ENCODE measurements around the gene RLF.

DNA sequence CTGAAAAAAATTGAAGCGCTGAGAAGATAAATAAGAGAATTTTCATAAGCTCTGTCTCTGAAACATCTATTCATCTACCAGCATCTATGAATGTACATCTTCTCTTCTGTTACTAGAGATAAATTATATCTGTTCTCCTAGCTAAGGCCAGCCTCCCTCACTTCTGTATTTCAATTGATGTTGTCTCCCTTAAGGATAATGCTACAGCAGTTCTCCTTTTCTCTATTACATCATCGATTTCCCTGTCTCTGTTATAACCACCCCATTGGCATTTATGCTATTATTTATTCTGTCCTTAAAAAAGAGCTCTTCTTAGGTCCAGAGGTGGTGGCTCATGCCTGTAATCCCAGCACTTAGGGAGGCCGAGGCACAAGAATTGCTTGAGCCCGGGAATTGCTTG is 43.7 kb downstream of the RLF start:
- TF ChIP-seq, protein P1, sequence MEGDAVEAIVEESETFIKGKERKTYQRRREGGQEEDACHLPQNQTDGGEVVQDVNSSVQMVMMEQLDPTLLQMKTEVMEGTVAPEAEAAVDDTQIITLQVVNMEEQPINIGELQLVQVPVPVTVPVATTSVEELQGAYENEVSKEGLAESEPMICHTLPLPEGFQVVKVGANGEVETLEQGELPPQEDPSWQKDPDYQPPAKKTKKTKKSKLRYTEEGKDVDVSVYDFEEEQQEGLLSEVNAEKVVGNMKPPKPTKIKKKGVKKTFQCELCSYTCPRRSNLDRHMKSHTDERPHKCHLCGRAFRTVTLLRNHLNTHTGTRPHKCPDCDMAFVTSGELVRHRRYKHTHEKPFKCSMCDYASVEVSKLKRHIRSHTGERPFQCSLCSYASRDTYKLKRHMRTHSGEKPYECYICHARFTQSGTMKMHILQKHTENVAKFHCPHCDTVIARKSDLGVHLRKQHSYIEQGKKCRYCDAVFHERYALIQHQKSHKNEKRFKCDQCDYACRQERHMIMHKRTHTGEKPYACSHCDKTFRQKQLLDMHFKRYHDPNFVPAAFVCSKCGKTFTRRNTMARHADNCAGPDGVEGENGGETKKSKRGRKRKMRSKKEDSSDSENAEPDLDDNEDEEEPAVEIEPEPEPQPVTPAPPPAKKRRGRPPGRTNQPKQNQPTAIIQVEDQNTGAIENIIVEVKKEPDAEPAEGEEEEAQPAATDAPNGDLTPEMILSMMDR (IDR thresholded peaks at IDR 0.05), result no peak
- TF ChIP-seq POLR2A (IDR thresholded peaks at IDR 0.05) (no peak), POLR2AphosphoS5 (IDR thresholded peaks at IDR 0.05) (no peak), EP300 (IDR thresholded peaks at IDR 0.05) (no peak)
